Measurements from ENCODE around the gene MVD. TPM values are rescaled to one million over a fixed set of nuclear protein-coding genes. Genes with fewer than 3 reads are reported as not detected.
A peak's percentile ranks its signal among the peaks of the same experiment; 100 is the strongest.

The MVD gene
- total RNA-seq, 1 donor from 2014 or later, result 196 TPM

DNA sequence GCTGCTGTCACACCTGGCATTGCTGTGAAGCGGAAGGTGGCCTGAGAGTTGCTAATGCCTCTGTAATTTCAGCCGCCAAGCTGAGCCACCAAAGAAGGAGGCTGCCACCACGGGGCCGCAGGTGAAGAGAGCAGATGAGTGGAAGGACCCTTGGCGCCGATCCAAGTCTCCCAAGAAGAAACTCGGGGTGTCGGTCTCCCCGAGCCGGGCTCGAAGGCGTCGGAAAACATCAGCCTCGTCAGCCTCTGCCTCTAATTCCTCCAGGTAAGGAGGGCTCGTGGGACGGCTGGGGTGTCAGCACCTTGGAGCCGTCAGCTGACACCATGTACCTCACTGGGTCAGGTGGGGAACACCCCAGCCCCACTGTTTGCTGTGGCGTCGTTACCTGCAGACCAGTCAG, 40.8 kb downstream of the MVD start:
- no peak for DNase-seq (ENCODE audit: low read depth, low spot score)
- no peak overlapping the region for H3K4me3 Mint-ChIP-seq
- H3K27ac Mint-ChIP-seq (ENCODE audit: unreplicated experiment), result no peak overlapping the region
- H3K9me3 Mint-ChIP-seq, result no peaks in the 10 kb centered on the region
- H3K36me3 Mint-ChIP-seq (ENCODE audit: low read depth), result no peaks in the 10 kb centered on the region
- no peaks in the 10 kb centered on the region for H3K27me3 Mint-ChIP-seq (ENCODE audit: low read depth)
- TF ChIP-seq, protein P1, sequence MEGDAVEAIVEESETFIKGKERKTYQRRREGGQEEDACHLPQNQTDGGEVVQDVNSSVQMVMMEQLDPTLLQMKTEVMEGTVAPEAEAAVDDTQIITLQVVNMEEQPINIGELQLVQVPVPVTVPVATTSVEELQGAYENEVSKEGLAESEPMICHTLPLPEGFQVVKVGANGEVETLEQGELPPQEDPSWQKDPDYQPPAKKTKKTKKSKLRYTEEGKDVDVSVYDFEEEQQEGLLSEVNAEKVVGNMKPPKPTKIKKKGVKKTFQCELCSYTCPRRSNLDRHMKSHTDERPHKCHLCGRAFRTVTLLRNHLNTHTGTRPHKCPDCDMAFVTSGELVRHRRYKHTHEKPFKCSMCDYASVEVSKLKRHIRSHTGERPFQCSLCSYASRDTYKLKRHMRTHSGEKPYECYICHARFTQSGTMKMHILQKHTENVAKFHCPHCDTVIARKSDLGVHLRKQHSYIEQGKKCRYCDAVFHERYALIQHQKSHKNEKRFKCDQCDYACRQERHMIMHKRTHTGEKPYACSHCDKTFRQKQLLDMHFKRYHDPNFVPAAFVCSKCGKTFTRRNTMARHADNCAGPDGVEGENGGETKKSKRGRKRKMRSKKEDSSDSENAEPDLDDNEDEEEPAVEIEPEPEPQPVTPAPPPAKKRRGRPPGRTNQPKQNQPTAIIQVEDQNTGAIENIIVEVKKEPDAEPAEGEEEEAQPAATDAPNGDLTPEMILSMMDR (conservative IDR thresholded peaks at IDR 0.05), result no peak
- H3K4me1 Mint-ChIP-seq, result peaks cover 9% of the 10 kb centered on the region

DNA sequence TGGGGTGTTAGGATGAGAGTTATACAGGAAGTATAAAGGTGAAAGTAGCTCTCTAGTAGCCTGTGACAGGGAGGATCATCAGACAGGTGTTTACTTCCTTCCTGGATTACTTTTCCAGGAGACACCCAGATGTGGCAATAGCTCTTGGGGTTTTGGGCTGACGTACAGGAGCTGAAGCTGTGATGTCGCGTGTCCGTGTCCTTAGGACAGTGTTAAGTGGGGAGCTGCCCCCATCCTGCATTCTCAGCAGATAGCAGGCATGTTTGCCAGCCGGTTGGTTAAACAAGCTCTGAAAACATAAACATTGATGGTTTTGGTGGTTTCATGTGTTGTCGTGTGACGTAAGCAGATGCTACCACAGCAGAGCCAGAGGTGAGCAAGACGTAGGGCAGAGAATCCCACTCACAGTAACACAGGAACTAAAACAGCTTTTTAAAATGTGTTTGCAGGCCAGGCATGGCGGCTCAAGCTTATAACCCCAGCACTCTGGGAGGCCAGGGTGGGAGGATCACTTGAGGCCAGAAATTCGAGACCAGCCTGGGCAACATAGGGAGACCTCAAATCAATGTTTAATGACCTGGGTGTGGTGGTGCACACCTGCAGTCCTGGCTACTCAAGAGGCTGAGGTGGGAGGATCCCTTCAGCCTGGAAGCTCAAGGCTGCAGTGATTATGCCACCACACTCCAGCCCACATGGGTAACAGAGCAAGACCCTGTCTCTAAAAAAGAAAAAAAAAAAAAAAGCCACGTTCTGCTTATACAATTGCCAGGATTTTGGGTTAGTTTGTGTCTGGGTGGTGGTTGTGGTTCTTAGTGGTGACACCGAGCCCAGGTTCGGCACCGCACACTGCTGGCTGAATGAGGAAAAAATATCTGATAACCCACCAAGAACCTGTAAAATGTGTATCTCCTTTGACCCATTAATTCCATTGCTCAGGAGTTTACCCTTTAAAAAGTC, 42.8 kb downstream of the MVD start:
- no peak for DNase-seq (ENCODE audit: low read depth, low spot score)
- peaks cover 9% of the 10 kb centered on the region for H3K4me1 Mint-ChIP-seq
- no peaks in the 10 kb centered on the region for H3K36me3 Mint-ChIP-seq (ENCODE audit: low read depth)
- H3K27me3 Mint-ChIP-seq (ENCODE audit: low read depth), result no peaks in the 10 kb centered on the region
- no peaks in the 10 kb centered on the region for H3K9me3 Mint-ChIP-seq
- TF ChIP-seq, protein P1 (conservative IDR thresholded peaks at IDR 0.05), result no peak
- peak overlapping the region; percentile 12 for H3K27ac Mint-ChIP-seq (ENCODE audit: unreplicated experiment)
- no peak overlapping the region for H3K4me3 Mint-ChIP-seq

DNA sequence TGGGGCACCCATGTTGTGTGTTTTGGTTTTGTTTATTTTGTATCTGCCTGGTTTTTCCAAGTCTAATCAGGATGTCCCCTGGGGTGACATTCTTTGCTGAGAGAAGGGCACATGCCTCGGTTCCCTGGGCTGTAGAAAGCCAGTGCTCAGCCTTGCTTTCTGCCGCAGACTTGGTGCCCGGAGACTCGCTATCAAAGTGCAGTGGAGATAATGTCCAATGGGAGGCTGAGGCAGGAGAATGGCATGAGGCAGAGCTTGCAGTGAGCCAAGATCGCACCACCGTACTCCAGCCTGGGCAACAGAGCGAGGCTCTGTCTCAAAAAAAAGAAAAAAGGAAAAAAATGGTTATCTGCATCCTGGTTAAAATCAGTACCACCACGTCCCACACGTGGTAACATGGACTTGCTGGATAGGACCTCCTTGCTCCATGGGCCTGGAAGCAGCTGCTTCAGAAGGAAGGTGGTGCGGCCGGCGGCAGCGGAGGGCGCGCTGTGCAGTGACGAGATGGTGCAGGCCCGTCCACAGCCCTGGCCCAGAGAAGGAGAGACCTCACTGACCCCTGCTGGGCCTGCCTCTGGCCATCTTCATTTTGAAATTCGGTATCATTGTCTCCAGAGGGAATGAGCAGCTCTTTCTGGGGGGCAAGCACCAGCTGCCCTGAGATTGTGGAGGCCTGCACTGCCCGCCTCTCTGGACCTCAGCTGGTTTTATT, 43.8 kb downstream of the MVD start:
- H3K4me1 Mint-ChIP-seq, result peaks cover 9% of the 10 kb centered on the region
- no peaks in the 10 kb centered on the region for H3K27me3 Mint-ChIP-seq (ENCODE audit: low read depth)
- no peaks in the 10 kb centered on the region for H3K9me3 Mint-ChIP-seq
- TF ChIP-seq, protein P1 (conservative IDR thresholded peaks at IDR 0.05), result no peak
- no peak overlapping the region for H3K27ac Mint-ChIP-seq (ENCODE audit: unreplicated experiment)
- DNase-seq (ENCODE audit: low read depth, low spot score), result no peak
- no peaks in the 10 kb centered on the region for H3K36me3 Mint-ChIP-seq (ENCODE audit: low read depth)
- no peak overlapping the region for H3K4me3 Mint-ChIP-seq

DNA sequence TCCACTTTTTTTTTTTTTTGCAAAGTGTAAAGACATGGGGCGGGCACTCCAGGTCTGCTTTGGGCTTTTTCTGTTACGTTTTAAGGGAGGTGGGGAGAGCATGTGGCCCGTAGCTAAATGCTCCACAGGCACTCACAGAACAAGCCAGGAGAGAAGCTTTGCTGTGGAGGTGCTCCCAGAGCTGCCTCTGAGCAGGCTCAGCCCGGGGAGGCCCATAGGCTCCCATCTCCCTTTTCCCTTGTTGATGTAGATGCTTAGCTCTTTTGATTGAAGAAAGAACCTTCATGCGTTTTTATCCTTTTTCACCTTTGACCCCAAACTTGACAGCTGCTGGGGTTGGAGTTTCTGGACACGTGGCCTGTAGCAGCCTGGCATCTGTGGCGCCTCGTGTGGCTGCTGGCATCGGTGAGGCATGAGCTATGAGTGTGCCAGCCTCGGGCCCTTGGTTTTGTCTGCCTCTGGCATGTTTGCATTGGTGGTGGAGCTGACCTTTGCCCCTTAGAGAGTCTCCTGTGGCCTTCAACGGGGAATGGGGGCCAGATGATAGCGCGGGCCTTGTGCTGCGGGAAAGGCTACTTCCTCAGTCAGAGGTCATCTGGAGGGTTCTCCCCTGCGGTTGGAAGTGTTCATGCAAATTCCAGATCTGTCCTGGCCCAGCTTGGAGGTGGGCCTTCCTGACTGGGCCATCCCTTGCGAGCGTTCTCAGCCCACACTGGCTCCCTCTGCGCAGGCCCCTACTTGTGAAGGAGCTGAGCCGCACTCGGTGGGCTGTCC, 44.5 kb downstream of the MVD start:
- H3K4me3 Mint-ChIP-seq, result no peak overlapping the region
- peaks cover 9% of the 10 kb centered on the region for H3K4me1 Mint-ChIP-seq
- TF ChIP-seq, protein P1 (conservative IDR thresholded peaks at IDR 0.05), result no peak
- no peak overlapping the region for H3K27ac Mint-ChIP-seq (ENCODE audit: unreplicated experiment)
- H3K9me3 Mint-ChIP-seq, result no peaks in the 10 kb centered on the region
- H3K27me3 Mint-ChIP-seq (ENCODE audit: low read depth), result no peaks in the 10 kb centered on the region
- H3K36me3 Mint-ChIP-seq (ENCODE audit: low read depth), result no peaks in the 10 kb centered on the region
- DNase-seq (ENCODE audit: low read depth, low spot score), result no peak

DNA sequence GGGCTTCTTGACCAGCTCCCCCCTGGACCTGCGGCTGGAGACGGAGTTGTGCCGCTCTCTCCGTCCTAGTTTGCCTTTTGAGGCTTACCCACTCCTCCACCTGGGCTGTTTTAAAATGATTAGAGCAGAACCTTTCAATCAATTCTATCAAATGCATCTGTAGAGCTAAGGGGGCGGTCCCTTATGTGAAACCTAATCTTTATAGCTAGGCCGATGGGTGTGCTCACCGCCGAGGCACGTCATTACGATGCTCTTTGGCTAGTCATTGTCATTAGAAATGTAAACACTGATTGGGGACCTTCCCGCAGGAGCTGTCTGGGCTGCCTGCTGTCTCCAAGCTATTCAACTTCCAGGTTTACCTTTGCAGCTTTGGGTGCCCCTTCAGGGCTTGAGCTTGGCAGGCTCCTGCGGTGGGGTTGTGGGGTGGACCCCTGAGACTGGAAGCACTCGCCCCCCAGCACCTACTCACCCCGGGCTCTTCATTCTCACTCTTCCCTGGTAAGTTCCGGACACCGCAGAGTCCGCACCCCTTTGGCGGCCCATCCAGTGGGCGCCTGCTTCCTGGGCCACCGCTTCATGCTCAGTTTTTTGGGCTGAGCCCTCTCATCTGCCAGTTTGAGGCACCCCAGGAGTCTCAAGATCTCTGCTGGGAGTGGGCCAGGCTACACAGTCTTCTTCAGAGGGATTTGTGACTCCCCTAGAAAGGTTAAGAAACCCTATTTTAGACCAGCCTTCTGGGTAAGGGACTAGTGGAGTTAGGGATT, 45.4 kb downstream of the MVD start:
- Mint-ChIP-seq H3K36me3 (ENCODE audit: low read depth) (no peaks in the 10 kb centered on the region), H3K4me3 (no peak overlapping the region), H3K9me3 (no peaks in the 10 kb centered on the region), H3K27ac (ENCODE audit: unreplicated experiment) (no peak overlapping the region), H3K27me3 (ENCODE audit: low read depth) (no peaks in the 10 kb centered on the region), H3K4me1 (peaks cover 9% of the 10 kb centered on the region)
- DNase-seq (ENCODE audit: low read depth, low spot score), result no peak
- TF ChIP-seq, protein P1 (conservative IDR thresholded peaks at IDR 0.05), result no peak
